Epithelial cell of umbilical artery (primary cell): ENCODE measurements around the gene CSAG3. TPM values are rescaled to one million over a fixed set of nuclear protein-coding genes. Genes with fewer than 3 reads are reported as not detected.

Experiments
- total RNA-seq: library from RNA; depleted of rRNA; stranded (reverse); fragments of >200 nt; gene quantifications from 2 replicates; pipeline ENCODE4 v1.2.3, GENCODE V29; 2014

The CSAG3 gene
- total RNA-seq = not detected in 2 replicates

GRCh38 chrX:152758918-152759317, at the start of gene CSAG3:
Gene CSAG3, plus strand, starts transcription at chrX:152759218.

DNA sequence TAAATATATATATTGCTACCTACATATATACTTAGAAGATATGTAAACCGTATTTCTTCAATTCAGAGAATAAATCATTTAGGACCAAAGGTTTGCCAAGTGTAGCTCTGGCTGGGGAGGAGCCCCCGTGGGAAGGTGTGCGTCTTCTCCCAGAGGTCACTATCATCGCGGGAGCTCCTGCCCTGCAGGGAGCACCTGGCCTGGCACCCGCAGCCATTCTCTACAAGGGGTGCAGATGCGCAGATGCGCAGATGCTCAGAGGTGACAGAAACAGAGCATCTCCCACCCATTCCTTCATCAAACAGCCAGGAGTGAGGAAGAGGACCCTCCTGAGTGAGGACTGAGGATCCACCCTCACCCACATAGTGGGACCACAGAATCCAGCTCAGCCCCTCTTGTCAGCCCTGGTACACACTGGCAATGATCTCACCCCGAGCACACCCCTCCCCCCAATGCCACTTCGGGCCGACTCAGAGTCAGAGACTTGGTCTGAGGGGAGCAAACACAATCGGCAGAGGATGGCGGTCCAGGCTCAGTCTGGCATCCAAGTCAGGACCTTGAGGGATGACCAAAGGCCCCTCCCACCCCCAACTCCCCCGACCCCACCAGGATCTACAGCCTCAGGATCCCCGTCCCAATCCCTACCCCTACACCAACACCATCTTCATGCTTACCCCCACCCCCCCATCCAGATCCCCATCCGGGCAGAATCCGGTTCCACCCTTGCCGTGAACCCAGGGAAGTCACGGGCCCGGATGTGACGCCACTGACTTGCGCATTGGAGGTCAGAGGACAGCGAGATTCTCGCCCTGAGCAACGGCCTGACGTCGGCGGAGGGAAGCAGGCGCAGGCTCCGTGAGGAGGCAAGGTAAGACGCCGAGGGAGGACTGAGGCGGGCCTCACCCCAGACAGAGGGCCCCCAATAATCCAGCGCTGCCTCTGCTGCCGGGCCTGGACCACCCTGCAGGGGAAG, 44.9 kb upstream of the CSAG3 start, which contains the start of gene MAGEA2B:
Gene MAGEA2B, plus strand, starts transcription at position 814 of the 973 bp plus-strand sequence. CDS start 2,479 bp downstream, outside the sequence.

GRCh38 chrX:152733261-152733975, 25.6 kb upstream of the CSAG3 start, which contains the start of the genes CSAG1 and MAGEA12:
Gene CSAG1, minus strand, starts transcription at chrX:152733721. Its CDS starts 1,261 bp downstream, at chrX:152732460.
Gene MAGEA12, plus strand, starts transcription at chrX:152733757. Its CDS starts 2,405 bp downstream, at chrX:152736162.

GRCh38 chrX:152753686-152754650, 5.0 kb upstream of the CSAG3 start, which contains the start of gene MAGEA2:
Gene MAGEA2, minus strand, starts transcription at chrX:152753842. Its CDS starts 2,479 bp downstream, at chrX:152751363.

DNA sequence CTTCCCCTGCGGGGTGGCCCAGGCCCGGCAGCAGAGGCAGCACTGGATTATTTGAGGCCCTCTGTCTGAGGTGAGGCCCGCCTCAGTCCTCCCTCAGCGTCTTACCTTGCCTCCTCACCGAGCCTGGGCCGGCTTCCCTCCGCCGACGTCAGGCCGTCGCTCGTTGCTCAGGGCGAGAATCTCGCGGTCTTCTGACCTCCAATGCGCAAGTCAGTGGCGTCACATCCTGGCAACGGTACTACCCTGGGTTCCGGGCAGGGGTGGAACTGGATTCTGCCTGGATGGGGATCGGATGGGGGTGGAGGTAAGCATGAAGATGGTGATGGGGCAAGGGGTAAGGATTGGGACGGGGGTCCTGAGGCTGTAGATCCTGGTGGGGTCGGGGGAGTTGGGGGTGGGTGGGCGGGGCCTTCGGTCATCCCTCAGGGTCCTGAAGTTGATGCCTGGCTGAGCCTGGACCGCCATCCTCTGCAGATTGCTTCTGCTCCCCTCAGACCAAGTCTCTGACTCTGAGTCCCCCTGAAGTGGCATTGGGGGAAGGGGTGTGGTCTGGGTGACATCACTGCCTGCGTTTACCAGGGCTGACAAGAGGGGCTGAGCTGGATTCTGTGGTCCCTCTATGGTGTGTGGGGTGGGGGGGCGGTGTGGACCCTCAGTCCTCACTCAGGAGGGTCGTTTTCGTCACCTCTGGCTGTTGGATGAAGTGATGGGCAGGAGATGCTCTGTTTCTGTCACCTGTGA, 10.7 kb downstream of the CSAG3 start, which contains the start of gene MAGEA6:
Gene MAGEA6, minus strand, starts transcription at position 141 of the 741 bp plus-strand sequence. CDS start 2,039 bp downstream, outside the sequence.

Other genes starting within 250 kb of the CSAG3 start
- gene GABRQ, start 121.3 kb upstream of the CSAG3 start, total RNA-seq = not detected in 2 replicates
- gene MAGEA3, start 60.4 kb upstream of the CSAG3 start, total RNA-seq = not detected in 2 replicates
- gene CSAG2, start 49.9 kb upstream of the CSAG3 start, total RNA-seq = not detected in 2 replicates
- gene MAGEA2B, start 44.6 kb upstream of the CSAG3 start, total RNA-seq = not detected in 2 replicates
- not detected in 2 replicates for gene CSAG1, start 25.5 kb upstream of the CSAG3 start, total RNA-seq
- gene MAGEA12, start 25.5 kb upstream of the CSAG3 start, total RNA-seq = not detected in 2 replicates
- gene MAGEA2, start 5.4 kb upstream of the CSAG3 start, total RNA-seq = not detected in 2 replicates
- gene MAGEA6, start 10.5 kb downstream of the CSAG3 start, total RNA-seq = not detected in 2 replicates
- gene CETN2, start 71.5 kb downstream of the CSAG3 start, total RNA-seq = 30.5 and 34.2 TPM in 2 replicates
- gene NSDHL, start 71.8 kb downstream of the CSAG3 start, total RNA-seq = 23.7 and 34.0 TPM in 2 replicates
- gene ZNF185, start 138.8 kb downstream of the CSAG3 start, total RNA-seq = 8.4 and 11.0 TPM in 2 replicates
- gene PNMA5, start 234.9 kb downstream of the CSAG3 start, total RNA-seq = not detected in 2 replicates